ENCODE data around the gene NCAM2.

- TF ChIP-seq CTCF (IDR thresholded peaks at IDR 0.05) (no peak), EZH2 (IDR thresholded peaks at IDR 0.05; ENCODE audit: borderline replicate concordance, insufficient read depth, low read depth, low read length, poor library complexity, severe bottlenecking) (no peak)
These were observed 81.4 kb downstream of the NCAM2 start for GRCh38 chr21:21079646-21080045.
